Measurements from ENCODE around the gene HMGXB4. TPM values are rescaled to one million over a fixed set of nuclear protein-coding genes. Genes with fewer than 3 reads are reported as not detected.

HMGXB4 gene
- total and polyA plus RNA-seq, 2 of the 8 experiments (the other 6 are each of a cell fraction or from before 2014, with no cell fraction given): 20.9 to 41.3 TPM

DNA sequence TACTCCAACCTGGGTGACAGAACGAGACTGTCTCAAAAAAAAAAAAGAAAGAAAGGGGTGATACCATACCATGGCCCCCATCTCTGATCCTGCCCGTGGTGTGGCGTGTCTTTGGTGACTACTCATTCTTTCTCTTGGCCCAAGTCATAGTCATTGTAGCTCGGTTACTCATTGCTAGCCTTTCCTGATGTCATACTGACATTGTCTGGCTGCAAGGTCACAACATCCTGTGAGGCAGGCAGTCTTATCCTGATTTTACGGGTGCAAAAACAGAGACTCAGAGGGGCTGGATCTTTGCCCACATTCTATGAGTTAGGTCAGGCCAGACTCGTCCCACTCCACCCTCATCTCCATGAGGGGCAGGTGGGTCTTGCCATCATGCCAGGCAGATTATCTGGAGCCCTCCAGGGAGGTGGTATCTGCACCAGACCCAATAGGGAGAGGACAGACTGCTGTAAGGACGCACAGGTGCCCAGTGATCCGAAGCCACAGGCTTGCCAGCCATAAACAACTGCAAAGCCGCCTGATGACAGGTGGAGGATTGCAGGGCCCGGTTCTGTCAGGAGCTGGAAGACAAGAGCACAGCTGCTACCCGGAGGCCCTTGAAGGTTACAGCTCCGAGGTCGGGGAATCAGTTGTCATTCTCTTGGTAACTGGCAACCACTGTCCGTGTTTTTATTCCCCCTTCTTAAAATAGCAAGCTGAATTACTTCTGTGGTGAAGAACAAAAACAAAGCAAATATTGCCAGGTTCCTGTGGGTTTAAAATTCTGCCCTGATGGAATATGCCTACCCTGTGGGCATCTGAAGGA is 56.2 kb downstream of the HMGXB4 start:
- H3K23me2 ChIP-seq (ENCODE audit: low read depth, low read length): no peaks in the 10 kb centered on the region
- no peak overlapping the region for H2BK12ac ChIP-seq (ENCODE audit: low read depth, low read length)
- no peak overlapping the region for H3K27ac ChIP-seq (ENCODE audit: low read depth, low read length)
- peaks cover 0 to 2% (median 0%) of the 10 kb centered on the region in 4 experiments; a peak in 3 of 7 replicates for H3K4me1 ChIP-seq (replicated peaks in 1 of 4; ENCODE audit: control insufficient read depth in 3 of 4, insufficient read depth in 4 of 4, low read length in 3 of 4)
- no peak overlapping the region for H3K56ac ChIP-seq (replicated peaks; ENCODE audit: insufficient read length, low read depth, low read length)
- peaks cover 2 to 6% of the 10 kb centered on the region in 2 experiments for H4K20me1 ChIP-seq (replicated peaks in 1 of 2; ENCODE audit: control insufficient read depth in 1 of 2, insufficient read depth in 2 of 2, low read length in 2 of 2)
- no peaks in the 10 kb centered on the region for H3K79me2 ChIP-seq (ENCODE audit: control insufficient read depth in 1 of 2, insufficient read depth in 2 of 2, low read length in 2 of 2)
- H4K91ac ChIP-seq (replicated peaks; ENCODE audit: insufficient read length, low read length): peak overlapping the region; percentile 34
- no peak overlapping the region for H2BK120ac ChIP-seq (replicated peaks; ENCODE audit: low read depth, low read length)
- no peak overlapping the region for H2AFZ ChIP-seq (ENCODE audit: low read length)
- no peak overlapping the region for H4K8ac ChIP-seq (ENCODE audit: extremely low read depth, insufficient read depth, low read length)
- H3K9me3 ChIP-seq (ENCODE audit: insufficient read depth in 2 of 2, low read depth in 1 of 2, low read length in 1 of 2): no peaks in the 10 kb centered on the region
- no peak overlapping the region for H2BK20ac ChIP-seq (ENCODE audit: low read length)
- H3K23ac ChIP-seq (ENCODE audit: insufficient read length): no peak overlapping the region
- DNase-seq (ENCODE audit: low read depth in 1 of 2, low spot score in 2 of 2) (no peak), FAIRE-seq (no peak)
- WGBS, 2 experiments (ENCODE audit: extremely low coverage in 1 of 2, insufficient coverage in 1 of 2, insufficient read length in 1 of 2, insufficient replicate concordance in 2 of 2, low coverage in 1 of 2, low lambda C conversion rate in 2 of 2, missing lambda C conversion rate in 1 of 2): 88% methylated on average over 13 of the region's 14 CpGs; no CpG with 5 or more reads in 1 of the 2 experiments
- H2BK5ac ChIP-seq (ENCODE audit: low read depth, low read length): no peak overlapping the region
- POLR2A ChIA-PET (ENCODE audit: partially characterized antibody): interaction anchor here (1.5 kb wide), 1 partner anchor 14 kb away, joined by 4 read pairs; no protein-coding TSS in a partner anchor
- TF ChIP-seq SP2 (IDR thresholded peaks at IDR 0.05; ENCODE audit: low read length) (no peak), SIN3A (conservative IDR thresholded peaks at IDR 0.05 in 1 of 2, IDR thresholded peaks at IDR 0.05 in 1 of 2; ENCODE audit: low read depth in 1 of 2, low read length in 2 of 2) (0 out of 4 replicates have a peak, but pooled peaks of 1 of the 2 experiments have one; percentile 53)
- no peak overlapping the region for H3K4ac ChIP-seq (replicated peaks; ENCODE audit: insufficient read length, low read depth, low read length)
- H3K79me1 ChIP-seq (ENCODE audit: low read depth, low read length): peaks cover 7% of the 10 kb centered on the region
- no peak overlapping the region for H4K5ac ChIP-seq (ENCODE audit: insufficient read length, low read depth, low read length)
- H3K36me3 ChIP-seq (ENCODE audit: control insufficient read depth in 2 of 4, insufficient read depth in 4 of 4, low read length in 3 of 4): no peaks in the 10 kb centered on the region
- H3K14ac ChIP-seq (ENCODE audit: insufficient read length): no peak overlapping the region
- H3K4me2 ChIP-seq (ENCODE audit: insufficient read depth in 1 of 2, low read depth in 2 of 2, low read length in 2 of 2): no peak overlapping the region
- H3K9ac ChIP-seq (replicated peaks in 1 of 4; ENCODE audit: extremely low read depth in 1 of 4, low read depth in 3 of 4, low read length in 3 of 4): no peak overlapping the region
- H2BK15ac ChIP-seq (ENCODE audit: low read length): no peak overlapping the region
- H3K4me3 ChIP-seq (ENCODE audit: extremely low read depth in 1 of 4, insufficient read depth in 2 of 4, low read depth in 3 of 4, low read length in 4 of 4): no peak overlapping the region
- CTCF ChIA-PET (ENCODE audit: partially characterized antibody): interaction anchor here (0.8 to 1.1 kb wide), 2 partner anchors 9 to 33 kb away, joined by 3 to 4 read pairs; no protein-coding TSS in a partner anchor
- H3K27me3 ChIP-seq (replicated peaks in 1 of 4; ENCODE audit: control insufficient read depth in 3 of 4, extremely low read depth in 1 of 4, insufficient read depth in 3 of 4, low read length in 3 of 4): no peaks in the 10 kb centered on the region
- no peak overlapping the region for H3K18ac ChIP-seq (ENCODE audit: extremely low read depth, low read length)
- H2AK5ac ChIP-seq (ENCODE audit: low read depth, low read length): no peak overlapping the region

Data from H1 (cell line).